ENCODE measurements around the gene VILL. TPM values are rescaled to one million over a fixed set of nuclear protein-coding genes. Genes with fewer than 3 reads are reported as not detected.

VILL gene
- polyA plus RNA-seq, 1 donor from 2014 or later = not detected

DNA sequence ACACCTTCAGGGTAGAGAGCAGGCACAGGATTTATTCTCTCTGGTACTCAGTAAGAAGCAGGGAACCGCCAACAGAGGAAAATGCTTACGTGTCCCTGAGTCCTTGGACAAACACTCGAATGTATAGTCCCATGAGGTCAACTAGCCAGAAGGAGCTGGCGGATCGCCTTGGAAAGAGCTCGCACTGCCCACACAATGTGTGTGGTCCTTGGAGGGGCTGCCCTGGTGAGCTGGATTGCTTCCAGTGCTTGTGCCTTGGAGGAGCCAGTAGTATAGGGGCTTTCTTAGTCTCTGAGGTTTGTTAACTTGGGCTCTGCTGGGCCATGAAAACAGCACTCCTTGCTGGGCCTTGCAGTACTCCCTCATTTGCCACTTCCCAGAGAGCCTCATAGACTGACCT, 40.7 kb upstream of the VILL start:
- Histone ChIP-seq H3K9ac (ENCODE audit: low read length) (no peak overlapping the region), H3K27ac (ENCODE audit: low read length) (no peak overlapping the region), H3K27me3 (ENCODE audit: insufficient read depth, low read depth, low read length) (no peaks in the 10 kb centered on the region), H3K4me2 (ENCODE audit: low read length) (no peak overlapping the region), H2AFZ (ENCODE audit: low read depth, low read length) (no peak overlapping the region), H4K20me1 (ENCODE audit: insufficient read depth) (no peaks in the 10 kb centered on the region), H3K9me3 (ENCODE audit: low read length) (no peaks in the 10 kb centered on the region), H3F3A (ENCODE audit: insufficient read depth, low read length, poor library complexity, severe bottlenecking) (no peaks in the 10 kb centered on the region), H3K9me2 (ENCODE audit: insufficient read depth, low read length) (no peaks in the 10 kb centered on the region), H3K79me2 (replicated peaks; ENCODE audit: insufficient read depth, low read length) (no peaks in the 10 kb centered on the region), H3K4me3 (ENCODE audit: low read length) (no peak overlapping the region), H3K36me3 (ENCODE audit: insufficient read depth, low read length) (no peaks in the 10 kb centered on the region)
- TF ChIP-seq MXI1 (conservative IDR thresholded peaks at IDR 0.05; ENCODE audit: poor library complexity, severe bottlenecking) = no peak
- no peak for TF ChIP-seq POLR2AphosphoS5 (IDR thresholded peaks at IDR 0.05)
- TF ChIP-seq EP300 (conservative IDR thresholded peaks at IDR 0.05; ENCODE audit: poor library complexity, severe bottlenecking) = no peak
- TF ChIP-seq RAD21 (conservative IDR thresholded peaks at IDR 0.05) = no peak
- TF ChIP-seq TAF1 (IDR thresholded peaks at IDR 0.05; ENCODE audit: low read depth) = no peak

DNA sequence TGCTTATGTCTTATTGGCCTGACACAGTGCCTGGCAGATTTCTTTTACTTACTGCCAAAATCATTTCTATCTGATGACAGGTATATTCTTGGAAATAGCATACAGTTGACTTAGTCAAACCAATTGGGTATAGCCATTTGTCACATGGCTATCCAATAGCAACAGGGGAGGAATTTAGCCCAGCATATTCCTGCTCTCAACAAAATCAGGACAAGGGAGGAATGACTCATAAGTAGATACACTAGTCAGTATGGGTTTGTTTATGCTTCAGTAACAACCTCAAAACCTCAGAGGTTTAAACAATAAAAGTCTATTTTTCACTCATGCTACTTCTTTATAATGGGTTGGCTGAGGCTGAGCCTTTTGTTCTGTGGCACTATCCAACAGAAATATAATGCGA, 38.0 kb upstream of the VILL start:
- no peaks in the 10 kb centered on the region for H3K27me3 ChIP-seq (ENCODE audit: insufficient read depth, low read depth, low read length)
- H3K9me2 ChIP-seq (ENCODE audit: insufficient read depth, low read length) = no peaks in the 10 kb centered on the region
- no peaks in the 10 kb centered on the region for H3F3A ChIP-seq (ENCODE audit: insufficient read depth, low read length, poor library complexity, severe bottlenecking)
- no peak overlapping the region for H3K4me2 ChIP-seq (ENCODE audit: low read length)
- H3K4me3 ChIP-seq (ENCODE audit: low read length) = no peak overlapping the region
- no peaks in the 10 kb centered on the region for H3K36me3 ChIP-seq (ENCODE audit: insufficient read depth, low read length)
- H2AFZ ChIP-seq (ENCODE audit: low read depth, low read length) = no peak overlapping the region
- peak; percentile 31 for TF ChIP-seq EP300 (conservative IDR thresholded peaks at IDR 0.05; ENCODE audit: poor library complexity, severe bottlenecking)
- no peak for TF ChIP-seq TAF1 (IDR thresholded peaks at IDR 0.05; ENCODE audit: low read depth)
- TF ChIP-seq SMC3 (conservative IDR thresholded peaks at IDR 0.05; ENCODE audit: poor library complexity) = no peak
- no peak for TF ChIP-seq POLR2AphosphoS5 (IDR thresholded peaks at IDR 0.05)
- no peak for TF ChIP-seq RAD21 (conservative IDR thresholded peaks at IDR 0.05)
- no peak for TF ChIP-seq MXI1 (conservative IDR thresholded peaks at IDR 0.05; ENCODE audit: poor library complexity, severe bottlenecking)
- TF ChIP-seq EZH2 (IDR thresholded peaks at IDR 0.05; ENCODE audit: borderline replicate concordance, insufficient read depth, low read length, poor library complexity, severe bottlenecking) = no peak
- H4K20me1 ChIP-seq (ENCODE audit: insufficient read depth) = no peaks in the 10 kb centered on the region
- no peak overlapping the region for H3K9ac ChIP-seq (ENCODE audit: low read length)
- peak overlapping the region; percentile 51 for H3K27ac ChIP-seq (ENCODE audit: low read length)
- no peaks in the 10 kb centered on the region for H3K79me2 ChIP-seq (replicated peaks; ENCODE audit: insufficient read depth, low read length)
- H3K9me3 ChIP-seq (ENCODE audit: low read length) = no peaks in the 10 kb centered on the region

GRCh38 chr3:37953226-37953625, 37.4 kb upstream of the VILL start:
- Histone ChIP-seq H3K27ac (ENCODE audit: low read length) (no peak overlapping the region), H3F3A (ENCODE audit: insufficient read depth, low read length, poor library complexity, severe bottlenecking) (no peaks in the 10 kb centered on the region), H3K9me3 (ENCODE audit: low read length) (no peaks in the 10 kb centered on the region), H3K36me3 (ENCODE audit: insufficient read depth, low read length) (no peaks in the 10 kb centered on the region), H2AFZ (ENCODE audit: low read depth, low read length) (no peak overlapping the region), H3K9ac (ENCODE audit: low read length) (no peak overlapping the region), H3K4me3 (ENCODE audit: low read length) (no peak overlapping the region), H3K79me2 (replicated peaks; ENCODE audit: insufficient read depth, low read length) (no peaks in the 10 kb centered on the region), H4K20me1 (ENCODE audit: insufficient read depth) (no peaks in the 10 kb centered on the region), H3K27me3 (ENCODE audit: insufficient read depth, low read depth, low read length) (no peaks in the 10 kb centered on the region), H3K4me2 (ENCODE audit: low read length) (no peak overlapping the region), H3K9me2 (ENCODE audit: insufficient read depth, low read length) (no peaks in the 10 kb centered on the region)
- TF ChIP-seq TAF1 (IDR thresholded peaks at IDR 0.05; ENCODE audit: low read depth) = no peak
- TF ChIP-seq RAD21 (conservative IDR thresholded peaks at IDR 0.05) = no peak
- no peak for TF ChIP-seq POLR2AphosphoS5 (IDR thresholded peaks at IDR 0.05)
- no peak for TF ChIP-seq EZH2 (IDR thresholded peaks at IDR 0.05; ENCODE audit: borderline replicate concordance, insufficient read depth, low read length, poor library complexity, severe bottlenecking)
- TF ChIP-seq MXI1 (conservative IDR thresholded peaks at IDR 0.05; ENCODE audit: poor library complexity, severe bottlenecking) = no peak
- TF ChIP-seq SMC3 (conservative IDR thresholded peaks at IDR 0.05; ENCODE audit: poor library complexity) = no peak
- TF ChIP-seq REST (IDR thresholded peaks at IDR 0.05; ENCODE audit: borderline replicate concordance) = no peak
- no peak for TF ChIP-seq EP300 (conservative IDR thresholded peaks at IDR 0.05; ENCODE audit: poor library complexity, severe bottlenecking)
- TF ChIP-seq CTCF (IDR thresholded peaks at IDR 0.05; ENCODE audit: poor library complexity, severe bottlenecking) = no peak
